ENCODE measurements around the gene TEX14. TPM values are rescaled to one million over a fixed set of nuclear protein-coding genes. Genes with fewer than 3 reads are reported as not detected.

The TEX14 gene
- total and polyA plus RNA-seq, 9 donors: 0.11 to 1.0 (median 0.34) TPM

DNA sequence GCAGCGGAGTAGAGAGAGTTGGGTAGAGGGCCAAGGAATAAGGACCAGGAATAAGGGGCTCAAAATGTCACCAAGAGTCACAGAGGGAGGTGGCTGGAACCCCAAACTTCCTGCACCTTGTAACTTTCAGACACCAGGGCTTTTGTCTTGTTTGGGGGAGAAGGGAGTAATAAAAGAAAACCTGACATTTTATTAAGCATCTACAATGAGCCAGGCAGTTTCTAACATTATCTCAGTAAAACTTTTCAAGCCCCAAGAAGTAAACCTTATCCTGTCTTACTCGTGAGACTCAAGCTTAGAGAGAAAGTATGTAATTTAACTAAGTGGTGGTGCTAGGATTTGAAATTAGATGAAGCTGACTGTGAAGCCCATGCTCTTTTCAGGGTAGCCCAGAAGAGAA, 176.6 kb downstream of the TEX14 start:
- intact Hi-C loops (cut with DNase I): loop anchor here in 3 of 4 donors (5.0 to 10.0 kb wide), 3 partner anchors 190 to 1192 kb away; partner anchors contain the start of genes PTRH2 (in 1 of the 3) and VMP1 (in 1 of the 3)
- WGBS, 3 donors: 65 to 75% (median 69%) methylated on average over 2 of the region's 2 CpGs
- no peaks in the 10 kb centered on the region for H3K27me3 ChIP-seq

DNA sequence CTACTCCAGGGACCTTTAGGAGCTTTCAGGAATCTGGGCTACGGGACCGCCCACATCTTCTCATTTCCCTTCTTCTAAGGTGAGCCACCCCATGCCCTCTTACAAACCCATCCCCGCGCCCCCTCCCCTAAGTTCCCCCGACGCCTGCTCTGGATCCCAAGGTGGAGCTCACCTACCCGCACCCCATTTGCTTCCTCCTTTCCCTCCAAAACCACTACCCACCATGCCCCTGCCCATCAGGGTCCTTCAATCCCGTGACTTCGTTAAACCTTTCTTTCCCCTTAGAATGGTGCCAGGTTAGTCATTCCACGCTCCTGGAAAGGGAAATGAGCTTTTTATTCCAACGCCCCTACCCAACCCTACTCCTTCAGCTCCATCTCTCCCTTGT, 177.1 kb downstream of the TEX14 start:
- Histone ChIP-seq H3K27ac (peak overlapping the region; percentile 45 to 79), H3K4me3 (peak overlapping the region; percentile 47), H3K36me3 (no peaks in the 10 kb centered on the region), H3K4me1 (ENCODE audit: insufficient read depth) (peaks cover 14% of the 10 kb centered on the region), H3K27me3 (no peaks in the 10 kb centered on the region), H3K9me3 (no peaks in the 10 kb centered on the region)
- WGBS, 3 donors: 15% methylated on average over 11 of the region's 11 CpGs
- intact Hi-C loops (cut with DNase I): loop anchor here in 3 of 4 donors (5.0 to 10.0 kb wide), 4 partner anchors 118 to 1193 kb away; partner anchors contain the start of genes PTRH2 (in 1 of the 3) and VMP1 (in 1 of the 3)
- no peak for TF ChIP-seq POLR2A (IDR thresholded peaks at IDR 0.05)
- TF ChIP-seq, protein P1, sequence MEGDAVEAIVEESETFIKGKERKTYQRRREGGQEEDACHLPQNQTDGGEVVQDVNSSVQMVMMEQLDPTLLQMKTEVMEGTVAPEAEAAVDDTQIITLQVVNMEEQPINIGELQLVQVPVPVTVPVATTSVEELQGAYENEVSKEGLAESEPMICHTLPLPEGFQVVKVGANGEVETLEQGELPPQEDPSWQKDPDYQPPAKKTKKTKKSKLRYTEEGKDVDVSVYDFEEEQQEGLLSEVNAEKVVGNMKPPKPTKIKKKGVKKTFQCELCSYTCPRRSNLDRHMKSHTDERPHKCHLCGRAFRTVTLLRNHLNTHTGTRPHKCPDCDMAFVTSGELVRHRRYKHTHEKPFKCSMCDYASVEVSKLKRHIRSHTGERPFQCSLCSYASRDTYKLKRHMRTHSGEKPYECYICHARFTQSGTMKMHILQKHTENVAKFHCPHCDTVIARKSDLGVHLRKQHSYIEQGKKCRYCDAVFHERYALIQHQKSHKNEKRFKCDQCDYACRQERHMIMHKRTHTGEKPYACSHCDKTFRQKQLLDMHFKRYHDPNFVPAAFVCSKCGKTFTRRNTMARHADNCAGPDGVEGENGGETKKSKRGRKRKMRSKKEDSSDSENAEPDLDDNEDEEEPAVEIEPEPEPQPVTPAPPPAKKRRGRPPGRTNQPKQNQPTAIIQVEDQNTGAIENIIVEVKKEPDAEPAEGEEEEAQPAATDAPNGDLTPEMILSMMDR (IDR thresholded peaks at IDR 0.05): no peak
- no peak for TF ChIP-seq EP300 (IDR thresholded peaks at IDR 0.05)
- no peak for DNase-seq

More for the DNA sequence above, 176.6 kb downstream of the TEX14 start:
- peaks cover 14% of the 10 kb centered on the region for H3K4me1 ChIP-seq (ENCODE audit: insufficient read depth)
- no peaks in the 10 kb centered on the region for H3K9me3 ChIP-seq
- H3K27ac ChIP-seq: peak overlapping the region in 1 of 2 donors; percentile 79
- no peak for TF ChIP-seq EP300 (IDR thresholded peaks at IDR 0.05)
- TF ChIP-seq, protein P1 (IDR thresholded peaks at IDR 0.05): no peak
- no peaks in the 10 kb centered on the region for H3K36me3 ChIP-seq
- DNase-seq: no peak
- no peak overlapping the region for H3K4me3 ChIP-seq

DNA sequence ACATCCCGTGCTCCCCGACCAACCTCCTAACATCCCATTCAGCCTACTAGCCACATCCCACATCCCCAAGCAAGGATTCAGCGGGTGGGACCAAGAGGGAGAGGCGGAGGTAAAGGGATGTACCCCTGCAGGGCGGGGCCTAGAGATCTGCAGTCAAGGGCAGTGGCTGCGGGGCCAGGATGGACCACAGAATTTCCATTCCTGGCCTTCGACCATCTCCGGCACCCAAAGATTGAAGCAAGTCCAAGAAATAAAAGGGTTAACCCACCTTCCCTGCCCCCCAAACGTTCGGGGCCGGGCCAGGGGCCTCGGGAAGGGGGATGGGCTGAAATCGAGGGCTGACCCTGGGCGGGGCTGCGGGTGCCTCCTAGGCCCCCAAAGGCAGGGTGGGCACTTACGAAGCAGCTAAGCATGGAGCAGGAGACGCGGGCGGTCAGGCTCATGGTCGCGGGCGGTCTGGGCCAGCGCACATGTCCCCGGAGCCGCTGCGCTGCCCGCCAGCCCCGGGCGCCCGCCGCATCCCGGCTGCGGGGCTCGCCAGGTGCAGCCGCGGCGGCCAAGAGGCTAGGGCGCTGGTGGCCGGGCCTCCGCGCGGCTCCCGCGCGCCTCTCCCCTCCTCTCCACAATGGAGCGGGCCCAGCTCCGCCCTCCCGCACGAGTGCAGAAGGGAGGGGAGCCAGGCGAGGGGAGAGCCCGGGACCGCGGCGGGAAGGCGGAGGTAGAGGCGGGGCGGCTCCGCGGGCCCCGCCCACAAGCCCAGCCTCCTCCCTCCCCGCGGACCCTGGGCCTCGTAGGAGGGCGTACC, 177.7 kb downstream of the TEX14 start, which contains the start of gene MTMR4:
TSS of gene MTMR4 (minus strand) at position 674 of the 805 bp plus-strand sequence. CDS start at position 443, 231 bp downstream.
- intact Hi-C loops (cut with DNase I): loop anchor here in 2 of 4 donors (5.0 to 10.0 kb wide), 2 partner anchors 118 to 191 kb away; no protein-coding TSS in a partner anchor
- Histone ChIP-seq H3K4me1 (ENCODE audit: insufficient read depth) (peaks cover 14% of the 10 kb centered on the region), H3K4me3 (peak within 1 kb of the TSS; percentile 47), H3K36me3 (no peaks in the 10 kb centered on the region), H3K9me3 (no peaks in the 10 kb centered on the region), H3K27ac (peak within 1 kb of the TSS; percentile 45 to 79), H3K27me3 (no peaks in the 10 kb centered on the region)
- no peak for TF ChIP-seq POLR2A (IDR thresholded peaks at IDR 0.05)
- TF ChIP-seq EP300 (IDR thresholded peaks at IDR 0.05): no peak
- TF ChIP-seq, protein P1 (IDR thresholded peaks at IDR 0.05): no peak
- 0 to 1% (median 1%) methylated on average over 45 to 64 of the region's 64 CpGs for WGBS, 3 donors
- DNase-seq: peak; percentile 85 to 89 (median 86)

GRCh38 chr17:58513267-58513964, 178.4 kb downstream of the TEX14 start:
- no peak for DNase-seq
- 20 to 24% (median 22%) methylated on average over 14 of the region's 14 CpGs for WGBS, 3 donors
- Histone ChIP-seq H3K27ac (no peak overlapping the region), H3K4me3 (peak overlapping the region; percentile 47), H3K9me3 (no peaks in the 10 kb centered on the region), H3K4me1 (ENCODE audit: insufficient read depth) (peaks cover 14% of the 10 kb centered on the region), H3K27me3 (no peaks in the 10 kb centered on the region), H3K36me3 (no peaks in the 10 kb centered on the region)
- no peak for TF ChIP-seq EP300 (IDR thresholded peaks at IDR 0.05)
- TF ChIP-seq, protein P1 (IDR thresholded peaks at IDR 0.05): no peak
- no peak for TF ChIP-seq POLR2A (IDR thresholded peaks at IDR 0.05)
- intact Hi-C loops (cut with DNase I): loop anchor here in 2 of 4 donors (5.0 to 10.0 kb wide), 2 partner anchors 119 to 191 kb away; no protein-coding TSS in a partner anchor

Data from ovary (tissue), 9 donors.